ENCODE data around the gene BHMT2. TPM values are rescaled to one million over a fixed set of nuclear protein-coding genes. Genes with fewer than 3 reads are reported as not detected.

Gene BHMT2
- total and polyA plus RNA-seq, 11 donors, result 1.5 to 11.3 (median 5.1) TPM

DNA sequence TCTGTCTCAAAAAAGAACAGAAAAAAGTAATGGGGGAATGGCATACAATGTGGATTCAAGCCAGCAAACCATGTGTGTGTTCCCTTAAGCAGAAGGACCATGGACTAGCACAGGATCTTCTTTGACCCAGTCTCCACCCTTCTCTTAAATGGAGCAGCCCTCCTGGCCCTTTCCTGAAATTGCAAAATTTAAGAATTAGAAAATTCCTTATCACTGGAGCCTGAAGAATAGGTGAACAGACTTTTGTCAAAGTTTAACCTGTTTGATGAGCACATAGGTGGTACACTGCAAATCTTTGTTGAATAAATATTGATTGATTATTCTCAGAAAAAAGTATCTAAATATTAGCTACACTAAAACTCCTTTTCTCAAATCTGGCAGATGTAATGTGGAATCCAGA, 12.7 kb upstream of the BHMT2 start:
- Histone ChIP-seq H3K36me3 (no peaks in the 10 kb centered on the region), H3K4me3 (no peak overlapping the region), H3K27ac (no peak overlapping the region), H3K9me3 (peaks cover 0 to 11% (median 3%) of the 10 kb centered on the region in 12 donors), H3K27me3 (no peaks in the 10 kb centered on the region), H3K4me1 (no peaks in the 10 kb centered on the region)
- intact Hi-C loops (cut with DNase I), result no loop called here
- no peak for DNase-seq
- ATAC-seq, result no peak
- TF ChIP-seq CTCF (IDR thresholded peaks at IDR 0.05) (no peak), POLR2A (IDR thresholded peaks at IDR 0.05) (no peak)

DNA sequence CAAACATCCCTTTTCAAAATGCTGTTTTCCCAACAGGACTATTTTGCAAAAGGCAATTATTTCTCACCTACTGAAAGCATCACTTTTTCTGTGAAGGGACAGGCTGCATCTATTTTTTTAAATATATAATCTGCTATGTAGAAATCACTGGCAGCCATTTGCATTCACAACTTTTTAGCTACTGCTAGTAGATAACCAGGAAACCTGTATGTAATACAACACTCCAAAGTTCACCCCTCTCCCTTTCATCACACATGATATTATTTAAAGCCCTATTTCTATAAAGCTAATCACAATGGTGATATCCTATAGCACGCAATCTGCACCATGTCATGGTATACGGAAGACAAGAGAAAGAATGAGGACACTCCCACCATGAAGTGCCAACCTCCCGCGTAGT, 9.9 kb upstream of the BHMT2 start:
- no peak for ATAC-seq
- WGBS, 4 donors, result 87 to 94% (median 92%) methylated on average over 4 of the region's 4 CpGs

DNA sequence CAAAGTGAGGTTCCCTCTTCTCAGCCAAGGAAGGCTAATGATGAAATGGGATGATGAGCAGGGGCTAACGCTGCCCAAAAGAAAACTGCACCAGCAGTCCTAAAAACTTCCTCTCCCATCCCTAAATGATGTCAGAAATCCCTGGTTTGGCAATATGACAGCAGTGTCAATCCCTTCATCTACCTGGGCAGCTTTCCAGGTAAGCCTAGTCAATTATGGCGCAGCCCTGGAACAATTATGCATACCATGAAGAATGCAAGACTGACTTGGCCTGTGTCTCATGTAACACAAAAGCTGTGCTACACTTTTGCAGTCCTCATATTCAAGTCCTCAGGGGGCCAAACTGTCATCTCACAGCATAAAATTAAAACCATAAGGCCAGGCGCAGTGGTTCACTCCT, 7.1 kb upstream of the BHMT2 start:
- no peak for ATAC-seq
- intact Hi-C loops (cut with DNase I), result no loop called here
- H3K27me3 ChIP-seq, result no peaks in the 10 kb centered on the region
- DNase-seq, result no peak
- no peak overlapping the region for H3K27ac ChIP-seq
- no peaks in the 10 kb centered on the region for H3K9me3 ChIP-seq
- TF ChIP-seq POLR2A (IDR thresholded peaks at IDR 0.05), result no peak
- TF ChIP-seq CTCF (IDR thresholded peaks at IDR 0.05), result no peak
- H3K36me3 ChIP-seq, result no peaks in the 10 kb centered on the region
- no peaks in the 10 kb centered on the region for H3K4me1 ChIP-seq
- no peak overlapping the region for H3K4me3 ChIP-seq
- 81 to 89% (median 86%) methylated on average over 3 of the region's 3 CpGs for WGBS, 4 donors

More for the DNA sequence above, 9.9 kb upstream of the BHMT2 start:
- Histone ChIP-seq H3K36me3 (no peaks in the 10 kb centered on the region), H3K4me1 (no peaks in the 10 kb centered on the region), H3K9me3 (no peaks in the 10 kb centered on the region), H3K27me3 (no peaks in the 10 kb centered on the region), H3K27ac (no peak overlapping the region), H3K4me3 (no peak overlapping the region)
- TF ChIP-seq CTCF (IDR thresholded peaks at IDR 0.05) (no peak), POLR2A (IDR thresholded peaks at IDR 0.05) (no peak)
- intact Hi-C loops (cut with DNase I), result no loop called here
- no peak for DNase-seq

GRCh38 chr5:79070350-79070667, 742 bp downstream of the BHMT2 start:
- peak in 2 of 4 donors; percentile 41 to 47 for ATAC-seq
- TF ChIP-seq POLR2A (IDR thresholded peaks at IDR 0.05) (no peak), CTCF (IDR thresholded peaks at IDR 0.05) (no peak)
- H3K27ac ChIP-seq, result peak overlapping the region in 6 of 12 donors; percentile 1 to 56 (median 20)
- peak in 4 of 5 donors; percentile 13 to 29 (median 22) for DNase-seq
- peaks cover 0 to 12% (median 0%) of the 10 kb centered on the region in 12 donors for H3K9me3 ChIP-seq
- 30 to 35% (median 33%) methylated on average over 9 of the region's 9 CpGs for WGBS, 4 donors
- peaks cover 0 to 14% (median 0%) of the 10 kb centered on the region in 12 donors for H3K4me1 ChIP-seq
- peaks cover 0 to 22% (median 4%) of the 10 kb centered on the region in 9 donors for H3K27me3 ChIP-seq
- peak overlapping the region in 11 of 12 donors; percentile 27 to 66 (median 50) for H3K4me3 ChIP-seq
- H3K36me3 ChIP-seq, result no peaks in the 10 kb centered on the region
- intact Hi-C loops (cut with DNase I), result no loop called here

Data from heart left ventricle (tissue), 16 donors.